Frontal cortex (tissue), 4 donors: Measurements from ENCODE around the gene AIFM1. TPM values are rescaled to one million over a fixed set of nuclear protein-coding genes. Genes with fewer than 3 reads are reported as not detected.

Experiments used
- DNase-seq, 2 donors: peaks; one replicate each; pipeline ENCODE4 v3.0.0; 2012; ENCODE audit warnings: low spot score in 2 of 2
- FAIRE-seq: peaks from 2 replicates; lab custom pipeline; 2012; peaks lifted over from hg19 to GRCh38; lab: Jason Lieb, UNC
- total RNA-seq: library from RNA; depleted of rRNA; stranded (reverse); fragments of >200 nt; gene quantifications from one replicate; pipeline ENCODE4 v1.2.3, GENCODE V29; 2014
- donor health status: control.
- donor health status: control.
- donor health status: control.

Gene AIFM1
- total RNA-seq, 1 donor from 2014 or later = 11.4 TPM

GRCh38 chrX:130097507-130098209 lies 68.0 kb downstream of the AIFM1 start:
- DNase-seq (no peak), FAIRE-seq (no peak)

GRCh38 chrX:130095249-130096030 lies 70.2 kb downstream of the AIFM1 start:
- DNase-seq (no peak), FAIRE-seq (no peak)

DNA sequence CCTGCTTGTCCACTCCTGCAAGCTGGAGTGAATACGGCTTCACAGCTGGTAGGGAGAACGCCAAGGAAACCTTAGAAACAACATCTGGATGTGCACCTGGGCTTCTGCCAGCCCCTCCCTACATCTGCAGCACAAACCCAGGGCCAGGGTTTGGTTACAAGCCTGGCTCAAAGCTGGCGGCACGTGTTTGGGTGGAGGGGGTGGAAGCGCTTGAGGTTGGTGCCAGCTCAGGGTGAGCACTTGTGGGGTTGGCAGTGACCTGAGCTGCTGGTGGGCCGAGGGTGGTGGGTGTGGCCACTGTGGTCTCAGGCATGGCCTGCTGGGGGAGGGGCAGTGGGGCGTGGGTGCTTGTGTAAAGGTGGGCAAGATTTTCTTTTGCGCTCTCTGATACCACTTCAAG lies 70.9 kb downstream of the AIFM1 start:
- FAIRE-seq (no peak), DNase-seq (no peak)

DNA sequence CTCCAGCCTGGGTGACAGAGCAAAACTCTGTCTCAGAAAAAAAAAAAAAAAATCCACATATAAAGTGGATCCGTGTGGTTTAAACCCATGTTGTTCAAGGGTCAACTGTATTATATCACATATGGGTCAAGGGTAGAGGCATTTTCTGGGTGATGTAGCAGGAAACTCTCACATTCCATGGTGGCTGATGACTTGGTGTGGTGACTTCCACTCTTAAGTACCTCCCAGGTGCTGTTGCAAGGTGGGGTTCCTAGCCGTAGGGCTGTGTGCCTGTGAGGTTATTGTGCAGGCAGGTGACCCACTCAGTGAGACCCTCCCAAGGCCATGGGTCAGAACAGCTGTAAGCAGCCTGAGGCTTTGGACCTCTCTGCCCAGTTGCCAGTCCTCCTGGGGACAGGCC lies 72.4 kb downstream of the AIFM1 start:
- no peak for FAIRE-seq
- no peak for DNase-seq

- FAIRE-seq (no peak), DNase-seq (no peak)
Measured at GRCh38 chrX:130091980-130092522, 73.6 kb downstream of the AIFM1 start.

- DNase-seq (no peak), FAIRE-seq (no peak)
Measured at GRCh38 chrX:130090364-130090763, 75.3 kb downstream of the AIFM1 start.

- no peak for DNase-seq
- FAIRE-seq = no peak
Measured at GRCh38 chrX:130086447-130087206, 79.0 kb downstream of the AIFM1 start.

GRCh38 chrX:130085551-130086446 lies 79.8 kb downstream of the AIFM1 start:
- DNase-seq (no peak), FAIRE-seq (no peak)

GRCh38 chrX:130084631-130085237 lies 80.9 kb downstream of the AIFM1 start:
- FAIRE-seq (no peak), DNase-seq (no peak)

DNA sequence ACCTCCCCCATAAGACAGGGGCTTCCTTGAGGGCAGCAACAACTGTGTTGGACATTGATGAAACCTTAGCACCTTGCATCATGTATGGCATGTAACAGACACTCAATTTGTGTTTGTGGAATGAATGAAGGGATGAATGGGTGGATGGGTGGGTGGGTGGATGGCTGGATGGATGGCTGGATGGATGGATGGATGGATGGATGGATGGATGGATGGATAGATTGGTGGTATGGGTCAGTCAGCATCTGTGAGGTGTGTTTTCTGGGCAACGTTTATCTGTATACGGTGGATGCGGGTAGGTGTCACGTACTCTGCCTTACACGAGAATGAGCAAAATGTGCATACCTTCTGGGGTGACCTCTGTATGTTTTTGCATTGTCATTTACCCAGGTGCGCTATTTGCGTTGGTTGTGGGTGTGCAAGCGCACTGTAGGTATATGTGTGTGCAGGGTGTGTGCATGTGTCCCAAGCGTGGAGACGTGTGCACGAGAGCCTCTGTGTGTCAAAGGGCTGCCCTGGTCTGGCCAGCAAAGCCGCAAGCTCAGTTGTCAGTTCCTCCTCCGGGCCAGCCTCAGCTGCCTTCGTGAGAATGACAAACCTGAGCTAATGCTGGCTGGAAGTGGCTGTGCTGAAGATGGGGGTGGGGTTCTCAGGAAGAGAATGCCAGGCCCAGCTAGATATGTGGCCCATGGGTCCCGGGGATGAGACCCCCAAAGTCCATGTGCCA lies 81.8 kb downstream of the AIFM1 start:
- DNase-seq = no peak
- no peak for FAIRE-seq

DNA sequence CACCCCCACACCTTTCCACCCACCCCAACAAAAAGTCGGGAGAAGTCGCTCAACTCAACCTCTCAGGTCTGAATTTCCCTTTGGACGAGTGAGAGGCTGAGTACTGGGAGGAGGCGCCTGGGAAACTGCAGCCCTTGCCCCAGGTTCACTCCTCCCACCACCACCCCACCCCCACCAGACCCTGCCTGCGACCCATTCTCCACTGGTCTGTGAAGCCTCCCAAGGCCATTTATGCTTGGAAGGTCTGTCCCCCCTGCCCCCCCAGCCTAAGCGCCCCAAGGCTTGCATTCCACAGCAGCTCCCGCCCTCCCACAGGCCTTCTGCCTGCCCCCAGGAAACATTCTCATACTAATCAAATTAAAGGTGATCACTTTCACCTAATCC lies 82.5 kb downstream of the AIFM1 start:
- no peak for FAIRE-seq
- DNase-seq = no peak

DNA sequence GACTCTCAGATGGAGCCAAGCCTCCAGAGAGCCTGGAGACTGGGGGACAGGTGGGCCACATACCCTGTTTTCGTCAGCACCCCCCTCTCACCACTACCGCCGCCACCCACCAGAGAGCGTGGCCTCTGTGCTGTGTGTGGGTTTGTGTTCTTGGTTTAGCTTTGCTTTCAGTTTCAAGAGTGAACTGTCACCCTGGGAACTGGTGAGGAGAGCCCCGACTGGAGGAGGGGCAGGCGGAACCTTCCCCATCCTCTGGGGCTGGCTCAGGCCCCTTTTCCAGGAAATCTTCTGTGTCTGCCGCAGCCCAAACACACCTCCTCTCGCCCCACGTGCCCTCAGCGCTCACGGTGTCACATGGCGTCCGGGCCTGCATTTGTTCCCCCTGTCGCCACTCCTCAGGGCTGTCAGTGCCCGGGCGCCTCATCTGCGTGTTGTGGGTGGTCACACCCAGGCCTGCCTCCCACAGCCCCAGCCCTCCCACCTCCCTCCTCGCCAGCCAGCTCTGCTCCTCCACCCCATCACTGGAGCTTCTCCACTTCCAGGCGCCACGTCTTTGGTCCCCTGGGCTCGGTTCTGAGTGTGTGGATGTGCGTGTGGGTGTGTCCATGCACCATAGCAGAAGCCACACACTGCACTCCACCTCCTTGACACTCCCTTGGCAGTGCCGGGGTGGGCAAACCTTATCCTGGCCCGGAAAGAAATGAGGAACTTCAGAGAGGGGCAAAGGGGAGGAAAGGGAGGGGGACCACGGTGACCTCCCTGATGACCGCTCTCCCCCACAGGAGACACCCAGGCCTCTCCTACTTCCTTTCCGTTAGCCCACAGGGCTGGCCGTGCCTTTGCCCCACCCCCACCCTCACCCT lies 83.2 kb downstream of the AIFM1 start:
- FAIRE-seq (no peak), DNase-seq (no peak)

DNA sequence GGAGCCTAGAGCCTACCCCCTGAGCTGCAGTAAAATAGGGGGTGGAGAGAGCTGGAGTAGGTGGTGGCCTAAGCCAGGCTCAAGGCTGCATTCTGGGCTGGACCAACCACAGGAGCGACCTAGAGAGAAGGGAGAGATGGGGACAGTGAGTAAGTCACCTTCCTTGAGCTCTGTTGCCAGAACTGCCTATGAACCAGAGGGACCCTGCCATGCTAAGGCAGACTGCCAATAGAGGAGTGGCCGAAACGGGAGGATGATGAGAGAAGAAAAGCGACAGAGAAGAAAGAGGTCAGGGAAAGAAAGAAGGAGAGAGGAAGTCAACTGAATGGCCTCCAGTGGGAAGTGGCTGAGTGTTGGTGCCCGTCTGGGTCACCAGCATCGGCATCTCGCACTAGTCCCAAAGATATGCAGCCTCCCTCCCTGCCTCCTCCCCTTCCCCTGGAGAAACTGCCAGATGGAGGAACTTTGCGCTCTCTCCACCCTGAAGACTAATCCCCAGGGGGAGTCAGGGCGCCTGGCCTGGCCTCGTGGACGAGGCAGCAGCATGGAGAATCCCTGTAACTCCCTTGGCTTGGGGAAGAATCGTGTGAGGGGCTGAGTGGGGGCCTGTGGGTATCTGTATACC lies 84.1 kb downstream of the AIFM1 start:
- DNase-seq (no peak), FAIRE-seq (no peak)

DNA sequence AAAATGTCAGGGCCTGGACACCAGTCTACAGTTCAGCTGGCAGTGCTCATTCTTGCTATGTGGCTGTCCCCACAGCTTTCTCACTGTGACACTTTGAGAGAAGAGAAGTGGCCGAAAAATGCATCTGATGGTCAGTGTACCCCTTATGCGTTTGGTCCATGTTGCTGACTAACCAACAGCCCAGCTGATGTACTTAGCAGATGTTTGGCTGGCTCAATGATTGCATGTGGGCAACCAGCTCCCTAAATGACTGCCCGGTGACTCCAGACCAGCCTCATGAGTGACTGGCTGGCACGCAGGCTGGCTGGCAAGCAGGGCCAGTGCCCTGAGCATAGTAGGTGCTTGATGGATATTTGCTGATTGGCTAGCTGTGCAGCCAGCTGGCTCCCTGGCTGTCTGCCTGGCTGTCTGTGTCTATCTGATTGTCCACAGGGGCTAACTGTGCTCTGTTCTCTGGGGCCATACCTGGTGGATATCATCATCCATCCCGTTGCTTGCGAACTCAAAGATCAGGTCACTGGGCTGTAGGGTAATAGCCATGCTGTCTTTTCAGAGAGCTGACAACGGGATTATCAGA lies 84.8 kb downstream of the AIFM1 start:
- no peak for FAIRE-seq

GRCh38 chrX:130079824-130080406 lies 85.7 kb downstream of the AIFM1 start:
- DNase-seq = peak; percentile 63 to 68
- FAIRE-seq = no peak

More for the DNA sequence above, 84.8 kb downstream of the AIFM1 start:
- no peak for DNase-seq
